HUES6 (cell line): ENCODE measurements around the gene TMEM266.

Experiments used
- H3K27ac ChIP-seq: 2 replicates; pipeline ENCODE4 v1.7.0; 2013; ENCODE audit warnings: low read depth, mild to moderate bottlenecking, low read length, inconsistent platforms
- H3K27me3 ChIP-seq: 2 replicates; pipeline ENCODE4 v1.6.1; 2013; ENCODE audit warnings: low read length; ENCODE audit not compliant: control insufficient read depth, insufficient read depth
- H3K36me3 ChIP-seq: 2 replicates; pipeline ENCODE4 v1.6.1; 2013; ENCODE audit warnings: low read length; ENCODE audit not compliant: control insufficient read depth, insufficient read depth
- H3K4me1 ChIP-seq: 2 replicates; pipeline ENCODE4 v1.6.1; 2013; ENCODE audit warnings: low read length; ENCODE audit not compliant: control insufficient read depth, insufficient read depth
- H3K4me3 ChIP-seq: 2 replicates; pipeline ENCODE4 v1.5.1; 2013; ENCODE audit warnings: low read depth, low read length
- H3K9ac ChIP-seq: one replicate; pipeline ENCODE4 v1.6.1; 2013; ENCODE audit warnings: mild to moderate bottlenecking, low read length
- H3K9me3 ChIP-seq: 2 replicates; pipeline ENCODE4 v1.6.1; 2013; ENCODE audit warnings: low read depth, low read length; ENCODE audit not compliant: control insufficient read depth, insufficient read depth

The TMEM266 gene

DNA sequence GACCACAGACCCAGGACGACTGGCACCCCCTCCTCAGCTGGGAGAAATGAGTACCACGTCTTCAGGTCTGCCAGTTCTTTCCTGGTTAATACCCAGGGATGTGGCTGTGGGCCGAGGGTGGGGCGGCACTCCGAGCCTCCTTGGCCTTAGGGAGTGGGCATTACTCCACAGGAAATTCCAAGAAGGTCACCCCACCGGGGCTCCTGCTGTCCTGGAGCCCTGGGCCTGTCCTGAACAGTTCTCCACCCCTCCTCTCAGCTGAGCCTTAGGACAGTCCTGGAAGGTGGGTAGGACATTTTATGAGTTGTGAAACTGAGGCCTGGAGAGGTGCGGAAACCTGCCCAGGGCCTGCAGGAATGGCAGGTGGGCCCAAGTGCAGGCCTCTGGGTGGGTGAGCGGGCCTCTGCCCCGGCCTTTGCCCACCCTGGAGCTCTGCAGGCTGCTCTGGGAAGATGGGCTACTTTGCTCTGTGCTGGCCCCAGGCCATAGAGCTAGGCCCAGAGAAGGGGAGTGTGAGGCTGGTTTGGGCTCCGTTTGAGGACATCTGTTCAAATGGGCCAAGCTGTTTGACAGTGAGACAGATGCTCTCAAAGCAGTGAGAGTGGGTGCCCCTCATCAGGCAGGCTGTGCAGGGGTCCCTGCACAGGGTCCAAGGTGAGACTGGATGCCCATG lies 103.1 kb downstream of the TMEM266 start:
- Histone ChIP-seq H3K27ac (no peak overlapping the region), H3K36me3 (no peaks in the 10 kb centered on the region), H3K4me3 (no peak overlapping the region), H3K9ac (no peak overlapping the region), H3K27me3 (no peaks in the 10 kb centered on the region), H3K4me1 (peaks cover 12% of the 10 kb centered on the region), H3K9me3 (no peaks in the 10 kb centered on the region)

- H3K4me3 ChIP-seq: no peak overlapping the region
- no peaks in the 10 kb centered on the region for H3K9me3 ChIP-seq
- H3K4me1 ChIP-seq: peaks cover 14% of the 10 kb centered on the region
- no peaks in the 10 kb centered on the region for H3K27me3 ChIP-seq
- no peaks in the 10 kb centered on the region for H3K36me3 ChIP-seq
- H3K9ac ChIP-seq: peak overlapping the region; percentile 33
- no peak overlapping the region for H3K27ac ChIP-seq
These were observed 103.9 kb downstream of the TMEM266 start for GRCh38 chr15:76163457-76164295.

- Histone ChIP-seq H3K36me3 (no peaks in the 10 kb centered on the region), H3K4me3 (no peak overlapping the region), H3K27ac (no peak overlapping the region), H3K27me3 (no peaks in the 10 kb centered on the region), H3K9ac (no peak overlapping the region), H3K4me1 (peaks cover 17% of the 10 kb centered on the region), H3K9me3 (no peaks in the 10 kb centered on the region)
These were observed 104.8 kb downstream of the TMEM266 start for GRCh38 chr15:76164602-76165001.

GRCh38 chr15:76165951-76166350 lies 106.2 kb downstream of the TMEM266 start:
- Histone ChIP-seq H3K27ac (no peak overlapping the region), H3K27me3 (no peaks in the 10 kb centered on the region), H3K9ac (no peak overlapping the region), H3K36me3 (no peaks in the 10 kb centered on the region), H3K9me3 (no peaks in the 10 kb centered on the region), H3K4me1 (peaks cover 17% of the 10 kb centered on the region), H3K4me3 (no peak overlapping the region)

DNA sequence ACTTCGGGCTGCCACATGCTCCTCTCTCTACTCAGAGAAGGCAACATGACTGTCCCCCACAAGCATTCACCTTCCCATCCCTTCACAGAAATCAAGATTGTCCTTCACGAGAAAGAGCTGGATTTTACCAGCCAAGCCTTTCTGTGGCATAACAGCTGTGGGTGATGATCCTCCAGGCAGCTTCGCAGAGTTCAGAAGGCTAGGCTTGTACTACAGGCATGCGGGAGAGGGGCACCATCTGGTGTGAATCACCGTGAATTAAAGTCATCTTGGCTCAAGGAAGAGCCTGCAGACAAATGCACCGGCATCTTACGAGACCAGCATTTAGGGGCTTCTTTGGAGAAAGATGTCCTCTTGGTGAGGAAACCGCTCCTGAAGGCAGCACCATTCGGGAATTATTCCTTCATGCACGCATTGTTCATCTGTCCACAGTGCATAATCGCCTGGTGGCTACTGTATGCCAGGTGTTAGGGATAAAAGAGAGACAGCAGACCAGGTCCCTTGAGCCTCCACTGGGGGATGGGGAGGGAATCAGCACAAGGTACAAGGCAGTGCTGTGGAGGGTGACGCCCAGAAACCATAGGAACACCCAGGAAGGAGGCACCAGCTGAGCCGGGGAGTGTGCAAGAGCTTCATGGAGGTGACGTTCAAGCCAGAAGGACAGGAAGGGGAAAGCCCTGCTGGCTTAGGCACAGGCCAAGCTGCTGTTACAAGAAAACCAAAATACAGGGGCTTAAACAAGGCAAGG lies 108.6 kb downstream of the TMEM266 start:
- Histone ChIP-seq H3K4me3 (no peak overlapping the region), H3K9ac (no peak overlapping the region), H3K27ac (no peak overlapping the region), H3K4me1 (peaks cover 9% of the 10 kb centered on the region), H3K27me3 (no peaks in the 10 kb centered on the region), H3K36me3 (no peaks in the 10 kb centered on the region), H3K9me3 (no peaks in the 10 kb centered on the region)

GRCh38 chr15:76169018-76169417 lies 109.2 kb downstream of the TMEM266 start:
- no peak overlapping the region for H3K4me3 ChIP-seq
- H3K27me3 ChIP-seq: no peaks in the 10 kb centered on the region
- no peaks in the 10 kb centered on the region for H3K9me3 ChIP-seq
- no peak overlapping the region for H3K9ac ChIP-seq
- no peak overlapping the region for H3K27ac ChIP-seq
- H3K36me3 ChIP-seq: no peaks in the 10 kb centered on the region
- H3K4me1 ChIP-seq: peaks cover 5% of the 10 kb centered on the region

DNA sequence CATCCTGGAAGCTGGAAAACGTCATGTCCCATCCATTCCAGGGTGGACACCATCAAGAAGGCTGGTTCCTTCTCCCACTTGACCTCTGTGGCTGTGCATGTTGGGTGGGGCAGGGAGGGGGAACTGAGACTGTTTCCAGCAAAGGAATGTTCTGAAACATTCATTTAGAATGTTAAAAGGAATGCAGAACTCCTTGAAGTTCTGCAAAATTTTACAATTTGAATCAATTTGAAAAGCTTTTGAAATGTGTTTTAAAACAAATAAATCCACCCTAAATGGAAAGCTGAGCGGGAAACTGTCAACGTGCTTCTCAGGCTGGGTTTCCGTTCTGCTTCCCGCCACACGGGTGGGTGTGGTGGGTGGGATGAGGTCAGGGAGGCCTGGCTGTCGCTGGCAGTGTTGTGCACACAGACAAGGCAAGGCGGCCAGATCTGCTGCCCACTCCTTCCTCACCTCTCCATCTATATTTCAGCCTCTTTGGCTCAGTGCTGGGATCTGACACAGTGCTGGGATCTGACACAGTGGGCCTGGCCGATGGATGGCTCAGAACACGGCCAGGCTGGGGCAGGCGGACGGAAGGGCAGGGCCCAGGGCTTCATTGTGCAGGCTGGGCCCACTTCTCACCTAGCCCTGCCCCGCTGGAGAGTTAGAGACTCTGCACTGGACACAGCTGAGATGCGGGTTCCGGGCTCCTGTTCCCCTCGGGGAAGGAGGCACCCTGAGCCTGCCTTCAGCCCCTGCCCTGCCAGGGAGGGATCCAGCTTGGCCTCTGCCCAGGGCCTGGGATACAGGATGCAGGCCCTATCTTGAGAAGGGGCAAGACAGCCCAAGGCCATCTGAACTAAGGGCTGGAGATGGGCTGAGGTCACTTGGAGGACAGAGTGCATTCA lies 110.4 kb downstream of the TMEM266 start:
- Histone ChIP-seq H3K4me3 (no peak overlapping the region), H3K4me1 (peaks cover 5% of the 10 kb centered on the region), H3K9ac (no peak overlapping the region), H3K36me3 (no peaks in the 10 kb centered on the region), H3K27me3 (no peaks in the 10 kb centered on the region), H3K27ac (no peak overlapping the region), H3K9me3 (no peaks in the 10 kb centered on the region)

DNA sequence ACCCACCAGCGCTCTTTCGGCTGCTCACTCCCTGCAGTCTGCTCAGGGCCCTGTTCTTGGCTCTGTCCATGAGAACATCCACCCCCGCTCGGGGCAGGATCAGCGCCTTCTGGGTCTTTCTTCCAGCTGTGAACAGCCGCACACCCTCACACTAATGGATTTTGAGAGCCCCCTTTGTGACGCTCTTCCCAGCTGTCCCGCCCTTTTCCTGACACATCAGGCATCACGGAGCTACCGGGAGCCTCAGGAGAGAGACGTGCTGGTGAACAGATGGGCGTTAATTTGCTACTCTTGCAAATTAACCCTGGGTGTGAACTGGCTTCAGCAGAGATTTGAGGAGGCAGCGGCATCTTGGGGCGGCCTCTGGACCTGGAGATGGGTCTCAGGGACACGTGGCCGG lies 113.0 kb downstream of the TMEM266 start:
- H3K27ac ChIP-seq: no peak overlapping the region
- H3K9me3 ChIP-seq: no peaks in the 10 kb centered on the region
- H3K36me3 ChIP-seq: no peaks in the 10 kb centered on the region
- no peaks in the 10 kb centered on the region for H3K27me3 ChIP-seq
- no peak overlapping the region for H3K9ac ChIP-seq
- H3K4me1 ChIP-seq: peaks cover 10% of the 10 kb centered on the region
- H3K4me3 ChIP-seq: no peak overlapping the region

DNA sequence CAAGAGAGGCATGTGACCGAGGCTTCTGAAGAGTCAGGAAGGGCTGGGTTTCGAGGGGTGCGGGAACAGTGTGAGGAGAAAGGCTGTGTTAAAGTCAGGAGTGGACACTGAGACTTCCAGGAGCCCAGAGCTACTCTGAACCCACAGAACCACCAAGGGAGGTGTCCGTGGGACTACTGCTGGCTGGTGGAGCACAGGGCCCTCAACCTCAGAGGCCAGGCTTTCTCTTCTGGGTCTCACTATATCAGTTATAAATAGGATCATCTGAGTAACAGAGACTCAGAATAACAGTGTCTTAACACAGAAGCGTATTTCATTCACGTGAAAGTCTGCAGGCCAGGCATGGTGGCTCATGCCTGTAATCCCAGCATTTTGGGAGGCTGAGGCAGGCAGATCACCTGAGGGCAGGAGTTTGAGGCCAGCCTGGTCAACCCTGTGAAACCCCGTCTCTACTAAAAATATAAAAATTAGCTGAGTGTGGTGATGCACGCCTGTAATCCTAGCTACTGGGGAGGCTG lies 113.6 kb downstream of the TMEM266 start:
- H3K9ac ChIP-seq: no peak overlapping the region
- H3K27me3 ChIP-seq: no peaks in the 10 kb centered on the region
- no peaks in the 10 kb centered on the region for H3K36me3 ChIP-seq
- no peaks in the 10 kb centered on the region for H3K9me3 ChIP-seq
- peaks cover 14% of the 10 kb centered on the region for H3K4me1 ChIP-seq
- no peak overlapping the region for H3K27ac ChIP-seq
- H3K4me3 ChIP-seq: no peak overlapping the region

GRCh38 chr15:76174654-76175053 lies 114.9 kb downstream of the TMEM266 start:
- Histone ChIP-seq H3K27me3 (no peaks in the 10 kb centered on the region), H3K4me1 (peaks cover 10% of the 10 kb centered on the region; the same call in 1 of the 2 replicates), H3K9me3 (no peaks in the 10 kb centered on the region), H3K9ac (no peak overlapping the region), H3K27ac (no peak overlapping the region), H3K4me3 (no peak overlapping the region), H3K36me3 (no peaks in the 10 kb centered on the region)
